HG02642 (cell line): ENCODE data around the gene PRR20G.

Experiments
- ATAC-seq: cut with Tn5 transposase; IDR thresholded peaks from one replicate; pipeline ENCODE4 v1.9.1; 2021; ENCODE audit warnings: mild to moderate bottlenecking; ENCODE audit not compliant: unreplicated experiment, poor library complexity

PRR20G gene

DNA sequence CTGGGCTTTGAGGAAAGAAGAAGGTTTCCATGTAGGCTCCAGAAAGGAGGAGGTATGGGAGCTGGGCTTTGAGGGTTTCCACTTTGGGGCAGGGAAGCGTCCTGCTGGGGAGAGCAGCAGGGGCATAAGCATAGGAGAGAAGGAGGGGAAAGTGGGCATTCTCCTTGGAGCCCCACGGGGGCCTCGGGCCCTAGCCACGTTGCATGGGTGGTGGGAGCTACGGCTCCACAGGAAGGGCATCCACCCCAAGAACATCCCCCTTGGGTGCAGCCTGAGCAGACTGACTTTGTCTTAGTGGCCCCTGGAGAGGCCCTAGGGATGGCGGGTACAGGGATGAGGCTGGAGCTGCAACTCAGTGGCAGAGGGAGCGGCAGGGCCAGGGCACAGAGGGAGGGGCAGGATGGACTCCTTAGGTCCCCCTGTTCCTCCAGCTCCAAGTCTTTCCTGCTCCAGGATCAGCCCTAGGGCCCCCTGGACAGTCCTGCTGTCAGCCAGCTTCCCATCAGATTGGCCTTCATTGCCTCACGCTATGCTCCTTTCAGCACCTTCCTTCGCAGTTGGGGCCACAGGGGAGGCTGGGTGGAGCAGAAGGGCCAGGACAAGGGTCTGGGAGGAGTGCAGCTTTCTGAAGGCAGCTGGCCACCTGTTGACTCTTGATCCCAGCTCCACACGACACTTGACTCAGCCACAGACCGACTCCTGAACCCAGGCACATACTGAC, 22.9 kb downstream of the PRR20G start:
- no peak for ATAC-seq

DNA sequence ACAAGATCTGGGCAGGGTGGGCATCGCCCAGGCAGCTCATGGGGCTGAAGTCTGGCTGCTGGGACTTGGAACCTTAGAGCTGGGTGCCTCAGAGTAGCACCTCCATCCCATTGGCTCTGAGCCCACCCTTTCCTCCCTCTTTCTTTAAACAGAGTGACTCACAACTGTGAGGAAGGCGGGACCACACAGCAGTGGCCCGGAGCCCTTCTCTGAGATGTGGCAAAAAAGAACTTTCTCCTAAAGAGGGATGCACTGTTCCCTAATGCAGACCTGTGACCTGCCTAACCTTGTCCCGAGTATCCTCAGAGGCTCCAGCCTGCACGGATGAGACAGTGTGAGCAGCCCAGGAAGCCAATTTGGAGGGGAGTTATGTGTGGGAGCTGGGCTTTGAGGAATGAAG, 23.6 kb downstream of the PRR20G start:
- no peak for ATAC-seq

DNA sequence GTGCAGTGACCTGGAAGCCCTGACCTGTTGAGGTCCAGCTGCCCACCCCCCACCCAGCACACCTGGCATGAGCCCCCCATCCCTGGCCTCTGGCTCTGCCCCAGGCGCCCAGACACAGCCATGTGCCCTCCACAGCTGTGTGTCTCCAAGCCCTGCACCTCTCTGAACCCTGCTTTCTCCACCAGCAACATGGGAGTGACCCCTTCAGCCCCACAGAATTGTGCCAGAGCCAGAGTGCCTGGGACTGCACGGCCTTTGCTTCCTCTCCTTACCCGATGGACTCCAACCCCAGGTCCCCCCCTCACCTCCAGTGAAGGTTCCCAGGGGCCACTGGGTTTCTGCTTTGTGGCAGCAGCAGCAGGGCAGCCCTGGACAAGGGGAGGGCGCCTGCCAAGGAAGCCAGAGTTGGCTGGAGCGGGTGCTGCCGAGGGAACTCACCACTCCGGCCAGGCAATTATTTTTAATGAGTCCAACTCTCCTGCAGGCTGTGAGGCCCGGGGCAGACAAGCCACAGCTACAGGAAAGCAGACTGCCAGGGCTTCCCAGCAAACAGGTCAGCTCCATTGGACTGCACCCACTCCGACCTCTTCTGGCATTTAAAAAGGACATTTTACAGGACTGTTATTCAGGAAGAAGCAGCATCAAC, 24.1 kb downstream of the PRR20G start:
- no peak for ATAC-seq

DNA sequence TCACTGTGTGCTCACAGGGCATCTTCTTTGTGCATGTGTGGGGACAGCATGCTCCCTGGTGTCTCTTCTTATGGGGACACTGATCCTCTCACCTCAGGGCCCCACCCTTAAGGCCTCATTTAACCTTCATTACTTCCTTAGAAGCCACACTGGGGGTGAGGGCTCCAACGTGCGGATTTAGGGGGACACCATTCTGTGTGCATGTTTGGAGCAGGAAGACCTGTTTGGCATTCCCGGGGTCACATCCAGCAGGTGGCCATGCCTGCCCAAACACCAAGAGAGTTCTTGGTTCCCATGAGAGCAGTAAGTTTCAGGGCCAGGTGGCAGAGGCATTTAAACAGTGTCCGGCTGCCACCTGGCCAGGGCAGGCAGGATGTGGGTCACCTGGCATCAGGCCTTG, 24.8 kb downstream of the PRR20G start:
- ATAC-seq = no peak

DNA sequence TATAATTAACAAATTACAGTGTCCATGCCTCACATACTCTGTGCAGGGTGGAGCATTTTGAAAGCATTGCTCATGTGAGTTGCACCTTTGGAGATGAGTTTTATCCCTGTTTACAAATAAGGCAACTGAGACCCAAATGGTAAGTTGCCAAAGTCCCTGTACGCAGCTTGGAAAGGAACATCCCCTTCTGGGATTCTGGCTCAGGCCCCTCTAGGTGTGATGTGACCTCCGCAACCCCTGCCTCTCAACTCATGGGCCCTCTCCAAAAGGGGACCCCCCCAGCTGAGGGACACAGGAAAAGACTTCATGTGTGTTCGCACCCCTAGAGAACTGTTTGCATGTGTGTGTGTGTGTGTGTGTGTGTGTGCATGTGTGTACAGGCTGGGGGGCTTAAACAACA, 25.3 kb downstream of the PRR20G start:
- ATAC-seq = no peak

DNA sequence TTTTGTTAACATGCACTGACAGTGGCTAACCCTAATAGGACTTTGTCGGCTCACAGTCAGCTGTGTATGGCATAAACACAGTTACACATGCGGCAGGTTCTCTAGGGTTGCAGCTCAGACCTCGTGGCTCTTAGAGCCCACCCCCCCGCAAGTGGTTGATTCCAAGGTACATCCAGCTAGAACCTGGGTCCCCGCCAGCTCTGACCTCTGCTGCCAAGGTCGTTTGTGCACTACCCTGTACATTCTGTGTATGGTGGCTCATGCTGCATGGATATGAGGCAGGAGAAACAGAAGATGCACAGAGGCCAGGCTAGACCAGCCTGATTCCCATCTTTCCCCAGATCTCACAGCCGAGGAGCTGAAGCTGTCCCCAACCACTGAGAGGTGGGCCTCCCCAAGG, 25.9 kb downstream of the PRR20G start:
- no peak for ATAC-seq

DNA sequence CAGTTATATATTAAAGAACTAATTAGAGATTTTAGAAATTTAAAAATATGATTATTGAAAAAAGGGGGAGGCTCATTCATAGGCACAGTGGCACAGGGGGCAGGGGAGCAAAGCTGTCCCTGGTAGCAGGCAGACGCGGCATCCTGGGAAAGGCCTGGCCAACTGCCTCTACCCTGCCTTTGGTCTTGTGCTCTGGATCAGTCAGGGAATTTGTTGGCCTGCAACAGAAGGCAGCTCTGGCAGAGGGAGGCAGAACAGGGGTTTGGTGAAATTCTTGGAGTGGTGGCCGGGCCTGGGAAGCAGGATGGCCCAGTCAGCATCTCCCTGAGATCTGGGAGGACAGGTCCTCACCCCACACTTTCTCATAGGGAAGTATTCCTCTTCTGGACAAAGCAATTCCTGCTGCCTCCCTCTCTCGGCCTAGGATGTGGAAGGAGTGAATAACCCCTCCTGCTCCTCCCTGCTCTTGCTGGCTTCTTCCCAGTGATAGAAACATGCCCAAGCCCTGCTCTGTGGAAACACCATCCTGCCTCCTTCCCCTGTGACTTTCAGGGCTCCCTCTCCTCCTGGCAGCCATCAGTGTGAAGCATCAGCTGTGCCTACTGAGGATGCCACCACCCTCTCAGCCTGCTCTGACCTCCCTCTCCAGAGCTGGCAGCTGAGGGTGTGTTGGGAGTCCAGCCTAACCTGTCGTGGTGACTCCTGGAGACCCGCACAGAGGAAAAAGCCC, 26.9 kb downstream of the PRR20G start:
- ATAC-seq = no peak

DNA sequence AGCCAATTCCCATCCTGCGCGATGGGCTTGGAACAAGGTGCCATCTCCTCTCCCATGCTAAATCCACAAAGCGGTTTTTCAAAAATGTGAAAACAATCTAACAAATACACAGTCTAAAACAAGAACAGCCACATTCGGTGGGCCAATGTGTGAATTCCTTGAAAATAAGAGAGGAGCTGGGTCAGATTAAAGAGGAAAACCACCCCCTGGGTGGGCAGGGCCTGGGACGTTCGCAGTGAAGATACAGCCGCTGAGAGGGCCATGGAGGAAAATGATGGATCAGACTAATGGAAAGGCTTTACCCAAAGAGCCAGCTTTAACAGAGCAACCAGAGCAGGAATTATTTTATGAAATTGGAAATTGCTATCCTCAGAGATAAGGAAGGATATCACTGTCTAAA, 27.4 kb downstream of the PRR20G start:
- ATAC-seq = no peak

DNA sequence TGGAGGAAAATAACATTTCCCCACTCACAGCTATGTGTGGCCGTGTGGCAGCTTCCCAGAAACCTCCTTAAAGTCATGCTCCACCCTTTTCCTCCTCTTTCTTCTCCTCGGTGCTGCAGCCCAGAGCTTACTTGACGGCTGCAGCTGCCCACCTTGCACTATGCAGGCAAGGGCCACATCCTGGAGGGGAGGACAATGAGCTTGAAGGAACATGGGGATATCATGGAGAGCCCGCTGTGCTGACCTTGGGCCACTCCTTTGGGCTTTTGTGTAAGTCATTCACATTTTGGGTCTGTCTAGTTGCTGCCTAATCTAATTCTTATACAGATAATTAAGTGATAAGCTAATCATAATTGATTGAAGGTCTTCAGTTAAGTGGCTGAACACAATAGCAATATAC, 28.0 kb downstream of the PRR20G start:
- no peak for ATAC-seq

DNA sequence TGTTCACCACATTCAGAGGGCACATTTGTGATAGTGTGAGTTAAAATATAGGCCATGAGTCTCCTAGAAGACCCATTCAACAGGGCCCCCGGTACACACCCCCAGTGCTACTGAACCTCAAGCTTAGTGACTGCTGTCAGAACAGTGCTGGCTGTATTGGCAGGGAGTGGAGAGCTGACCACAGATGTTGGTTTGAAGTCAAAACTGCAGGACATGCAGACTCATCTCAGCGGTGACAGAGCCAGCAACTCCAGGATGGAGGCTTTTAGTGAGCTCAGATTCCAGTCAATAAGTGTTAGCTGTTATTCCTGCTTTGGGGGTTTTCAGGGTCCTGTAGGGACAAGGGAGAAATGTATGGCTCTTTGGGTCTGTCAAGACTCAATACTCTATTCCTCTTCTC, 29.1 kb downstream of the PRR20G start:
- no peak for ATAC-seq

DNA sequence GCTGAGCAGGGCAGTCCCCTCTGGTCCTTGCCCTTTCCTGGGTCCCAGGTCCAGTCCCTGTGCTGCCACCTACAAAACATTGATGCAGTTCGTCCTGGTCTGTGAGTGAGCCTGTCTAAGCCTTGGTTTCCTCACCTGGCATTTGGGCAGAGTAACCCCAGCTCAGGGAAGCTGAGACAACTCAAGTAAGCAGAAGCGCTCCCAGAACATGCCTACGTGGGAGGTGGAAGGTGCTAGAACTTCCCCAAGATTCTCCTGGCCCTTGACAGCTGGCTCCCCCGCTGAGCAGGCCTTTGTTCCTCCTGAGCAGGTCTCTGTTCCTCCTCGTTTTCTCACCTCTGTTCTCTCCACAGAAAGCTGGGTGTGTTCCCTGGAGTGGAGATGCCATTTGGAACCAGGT, 30.5 kb downstream of the PRR20G start:
- no peak for ATAC-seq

DNA sequence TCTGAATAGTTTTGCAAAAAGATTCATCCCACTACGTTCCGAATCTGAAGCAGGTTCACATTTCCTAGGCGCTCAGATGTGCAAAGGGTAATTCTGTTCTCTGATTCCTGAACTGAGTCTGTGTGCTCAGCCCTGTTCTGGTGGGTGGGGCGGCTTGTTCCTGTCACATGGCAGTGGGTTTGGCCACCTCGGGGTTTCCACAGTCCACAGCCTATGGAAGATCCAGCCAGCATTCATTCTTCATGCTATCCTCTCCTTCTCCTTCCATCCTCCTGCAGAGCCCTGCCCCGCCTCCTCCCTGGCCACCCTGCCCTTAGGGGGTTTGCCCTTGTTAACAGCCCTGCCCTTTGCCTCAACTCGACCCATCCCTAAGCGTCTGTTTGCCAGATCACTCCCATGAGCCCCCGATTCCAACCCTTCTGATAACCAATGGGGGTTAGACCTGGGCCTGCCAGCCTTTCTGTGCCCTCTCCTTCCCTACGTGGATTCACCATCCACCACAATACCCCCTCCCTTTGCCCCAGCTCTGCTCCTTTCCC, 31.0 kb downstream of the PRR20G start:
- ATAC-seq = no peak

DNA sequence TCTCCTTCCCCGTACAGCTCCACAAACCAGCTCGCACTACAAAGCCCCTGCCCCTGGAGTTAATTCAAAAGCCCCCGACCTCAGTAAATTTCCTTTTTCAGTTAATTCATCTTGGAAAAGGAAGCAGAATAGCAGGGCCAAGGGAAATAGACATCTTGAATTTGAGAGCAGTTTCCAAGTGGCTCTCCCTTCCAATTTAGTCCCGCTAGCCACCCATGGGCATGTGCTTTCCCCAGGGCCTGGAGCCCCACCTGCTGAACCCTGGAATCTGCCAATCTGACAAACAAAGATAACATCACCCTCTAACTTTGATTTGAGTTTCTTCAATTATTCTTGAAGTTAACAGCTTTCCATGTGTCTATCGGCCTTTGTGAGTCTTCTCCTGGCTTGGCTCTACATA, 31.7 kb downstream of the PRR20G start:
- ATAC-seq = no peak

DNA sequence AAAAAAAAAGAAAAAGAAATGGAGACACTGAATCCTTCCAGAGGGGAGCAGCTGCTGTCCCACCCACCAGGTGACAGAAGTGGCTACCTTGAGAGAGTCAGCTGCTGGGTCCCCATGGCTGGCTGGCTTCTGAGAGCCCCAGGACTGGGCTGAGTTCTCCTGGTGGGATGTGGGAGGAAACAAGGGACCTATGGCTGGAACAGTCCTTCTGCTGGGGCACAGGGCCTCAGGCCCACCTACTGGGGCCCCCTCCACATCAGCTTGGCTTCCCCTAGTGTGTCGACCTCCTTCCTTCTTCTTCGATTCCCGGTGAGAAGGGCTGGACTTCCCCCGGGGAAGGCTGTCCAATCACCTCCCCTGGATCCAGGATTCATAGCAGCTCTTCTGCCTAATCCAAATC, 32.3 kb downstream of the PRR20G start:
- no peak for ATAC-seq

DNA sequence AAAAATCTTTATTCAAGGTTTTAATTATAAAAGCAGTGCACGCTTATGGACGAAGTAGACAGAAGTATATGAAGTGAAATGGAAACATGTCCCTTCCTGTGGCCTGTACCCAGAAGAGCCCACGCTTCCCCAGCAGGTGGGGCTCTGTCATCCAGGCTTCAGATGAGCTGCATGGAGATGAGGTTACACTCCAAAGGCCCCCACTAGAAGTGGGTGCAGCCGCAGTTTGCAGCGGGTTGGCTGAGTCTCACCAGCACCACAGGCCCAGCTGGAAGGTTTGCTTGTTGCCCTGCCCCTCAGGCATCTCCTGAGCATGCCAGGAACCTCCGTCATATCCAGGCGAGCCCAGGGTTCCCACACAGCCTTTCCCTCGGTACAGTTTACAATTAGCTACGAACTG, 33.1 kb downstream of the PRR20G start:
- ATAC-seq = no peak

DNA sequence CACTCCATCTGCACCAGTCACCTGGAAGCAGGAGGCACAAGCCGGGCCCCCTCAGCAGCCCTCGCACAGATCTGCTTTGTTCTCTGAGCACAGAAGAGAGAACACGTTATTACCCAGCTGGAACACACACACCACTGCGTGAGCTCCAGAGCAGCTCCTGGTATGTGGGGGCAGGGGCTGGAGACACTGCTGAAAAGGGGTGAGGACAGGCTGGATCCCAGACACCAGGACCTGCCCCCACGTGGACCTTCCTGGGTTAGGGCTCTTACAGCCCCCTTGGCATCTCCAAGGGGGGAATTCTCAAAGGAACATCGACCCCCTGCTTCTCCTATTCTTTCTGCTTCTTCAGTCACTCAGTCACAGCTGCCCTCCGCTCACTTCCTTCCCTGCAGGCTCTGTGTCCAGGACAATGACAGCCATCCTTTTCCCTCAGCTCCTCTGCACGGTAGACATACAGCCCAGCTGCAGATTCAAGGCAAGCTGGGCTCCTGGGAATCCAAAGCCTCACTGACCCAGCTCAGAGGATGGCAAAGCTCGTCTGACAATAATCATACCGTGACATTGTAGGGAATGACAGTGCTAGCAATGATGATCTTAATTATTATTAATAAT, 33.7 kb downstream of the PRR20G start:
- ATAC-seq = no peak

DNA sequence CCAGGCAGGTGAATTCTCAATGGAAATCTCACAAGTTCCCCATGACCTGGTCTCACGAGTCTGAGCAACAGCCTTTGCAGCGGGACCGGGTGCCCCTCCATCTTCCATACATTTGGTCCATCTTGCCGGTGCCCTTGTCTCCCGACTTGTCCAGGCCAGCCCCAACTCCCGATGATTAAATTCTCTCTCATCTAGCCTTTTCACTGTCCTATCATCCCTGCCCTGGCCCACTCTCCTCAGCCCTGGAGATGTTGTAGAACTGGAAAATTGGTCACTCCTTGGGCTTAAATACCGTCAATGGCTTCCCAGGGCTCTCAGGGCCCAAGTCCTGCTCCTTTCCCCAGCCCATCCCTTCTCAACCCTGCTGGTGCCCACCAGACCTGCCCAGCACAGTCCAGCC, 34.4 kb downstream of the PRR20G start:
- ATAC-seq = no peak

DNA sequence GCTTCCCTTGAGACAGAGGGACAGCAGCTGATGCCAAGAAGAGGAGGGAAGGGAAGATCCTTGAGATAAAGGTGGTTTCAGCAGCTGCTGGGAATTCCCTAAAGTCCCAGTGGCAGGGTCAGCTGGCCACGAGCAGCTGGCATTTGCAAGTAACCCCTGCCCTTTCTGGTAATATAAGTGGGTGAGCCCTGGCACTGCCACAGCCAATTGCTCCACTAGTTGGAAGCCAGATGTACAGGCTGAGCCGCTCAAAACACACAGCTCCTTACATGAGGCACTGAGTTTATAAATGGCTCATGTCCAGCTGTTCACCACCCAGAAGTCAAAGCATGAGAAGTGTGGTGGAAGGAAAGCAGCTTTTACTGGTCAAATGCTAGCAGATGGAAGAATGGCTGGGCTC, 35.4 kb downstream of the PRR20G start:
- no peak for ATAC-seq

DNA sequence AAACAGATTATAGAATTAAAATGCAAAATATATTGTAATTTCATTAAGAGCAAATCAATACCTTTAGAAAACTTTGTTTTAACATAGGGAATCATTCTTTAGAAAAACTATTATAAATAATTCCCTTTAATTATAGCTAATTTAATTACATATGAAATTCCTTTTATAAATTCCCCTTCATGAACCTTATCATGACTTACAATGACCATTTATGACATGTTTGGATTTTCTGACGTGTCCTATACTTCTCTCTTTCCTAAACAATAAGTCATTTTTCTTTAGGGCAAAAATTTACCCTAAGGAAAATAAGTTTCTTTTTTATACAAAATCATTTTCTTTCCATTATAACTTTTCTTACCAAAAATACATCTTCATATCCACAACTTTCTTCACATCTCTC, 37.8 kb downstream of the PRR20G start:
- ATAC-seq = no peak

DNA sequence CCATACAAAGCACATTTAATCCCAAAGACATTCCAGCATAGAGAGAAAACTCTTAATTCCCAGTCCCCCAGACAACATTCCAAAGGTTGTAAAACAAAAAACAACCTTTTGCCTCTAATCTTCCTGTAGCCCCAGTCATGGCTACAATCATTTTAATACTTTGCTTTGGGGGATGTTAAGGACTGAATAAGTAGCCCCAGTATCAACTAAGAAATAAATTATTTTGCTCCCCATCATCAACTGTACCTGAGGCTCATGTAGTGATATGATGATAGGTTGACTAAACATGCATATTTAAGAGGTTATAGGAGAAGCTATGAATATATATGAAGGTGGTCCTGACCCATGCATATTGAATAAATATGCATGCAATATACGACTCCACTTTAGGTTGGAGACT, 40.6 kb downstream of the PRR20G start:
- no peak for ATAC-seq

DNA sequence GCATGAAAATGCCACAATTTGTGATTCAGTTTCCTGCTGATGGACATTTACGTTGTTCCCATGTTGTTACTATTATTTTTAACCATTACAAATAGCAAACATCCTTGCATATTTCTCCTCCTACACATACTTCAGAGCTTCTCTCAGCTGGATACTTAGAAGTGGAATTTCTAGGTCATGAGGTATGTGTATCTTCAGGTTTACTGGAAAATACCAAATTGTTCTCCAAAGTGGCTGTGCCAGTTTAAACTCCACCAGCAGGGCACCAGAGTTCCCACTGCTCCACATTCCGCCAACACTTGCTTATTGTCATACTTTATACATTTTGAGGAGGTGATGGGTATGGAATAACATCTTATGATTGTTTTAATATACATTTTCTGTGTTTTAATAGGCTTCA, 49.2 kb downstream of the PRR20G start:
- no peak for ATAC-seq
